HTR-8/SVneo (cell line): ENCODE results near the gene TRAPPC2.

Experiments used
- DNase-seq: peaks from one replicate; pipeline ENCODE4 v3.0.0; 2011; ENCODE audit warnings: low spot score, mixed read lengths; ENCODE audit not compliant: insufficient read length
- FAIRE-seq: peaks from 2 replicates; lab custom pipeline; 2011; peaks lifted over from hg19 to GRCh38; lab: Jason Lieb, UNC

Gene TRAPPC2

GRCh38 chrX:13734278-13735172 is at the start of gene TRAPPC2, which contains the start of gene OFD1:
TRAPPC2 (minus strand) TSS chrX:13734620; CDS start chrX:13719963, 14,657 bp downstream.
OFD1 (plus strand) TSS chrX:13734748; CDS start chrX:13735072, 324 bp downstream.
- DNase-seq, result peak; percentile 98
- FAIRE-seq, result peak; percentile 92

DNA sequence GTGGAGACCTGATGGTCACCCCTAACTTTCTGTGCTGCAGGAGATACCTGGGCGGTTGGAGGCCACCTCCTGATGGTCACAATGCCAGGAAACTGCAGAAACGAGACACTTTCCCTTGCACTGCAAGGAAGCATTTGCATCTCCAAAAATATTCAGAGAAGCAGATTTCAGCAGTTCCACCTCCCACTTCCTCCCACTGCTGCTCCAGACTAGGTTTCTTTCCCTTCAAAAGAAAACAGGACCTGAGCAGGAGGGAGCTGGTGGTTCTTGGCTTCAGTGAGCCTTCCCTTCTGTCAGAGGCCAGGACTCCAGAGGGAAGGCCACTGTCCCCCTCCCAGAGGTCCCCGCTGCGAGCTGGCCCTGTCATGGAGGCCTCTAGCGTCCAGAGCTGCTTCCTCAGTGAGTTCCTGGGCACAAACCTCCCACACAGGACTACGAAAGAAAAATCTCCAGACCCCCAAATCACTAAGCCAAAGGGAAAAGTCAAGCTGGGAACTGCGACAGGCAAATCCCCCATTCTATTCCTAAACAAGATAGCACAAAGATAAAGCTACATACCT is 46.5 kb upstream of the TRAPPC2 start:
- FAIRE-seq, result no peak
- no peak for DNase-seq

- no peak for FAIRE-seq
- DNase-seq, result peak; percentile 11
Measured at GRCh38 chrX:13778916-13779315, 44.5 kb upstream of the TRAPPC2 start.

DNA sequence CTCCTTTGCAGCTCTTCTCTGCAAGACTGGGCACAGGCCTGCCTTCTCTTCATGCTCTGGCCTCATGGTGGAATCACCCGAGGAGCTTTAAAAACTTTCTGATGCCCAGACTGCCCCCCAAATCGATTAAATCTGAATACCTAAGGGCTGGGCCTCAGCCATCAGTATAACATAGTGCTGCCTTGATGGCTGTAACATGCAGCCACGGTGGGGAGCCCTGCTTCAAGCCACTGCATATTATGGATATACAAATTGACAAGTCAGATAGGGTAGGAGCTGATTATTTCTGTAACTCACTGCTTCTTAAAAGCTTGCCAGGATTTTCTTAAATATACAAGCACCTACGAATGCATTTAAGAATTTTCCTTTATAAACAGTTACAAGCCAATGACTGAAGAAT is 42.0 kb upstream of the TRAPPC2 start:
- FAIRE-seq (no peak), DNase-seq (no peak)

- no peak for DNase-seq
- FAIRE-seq, result peak; percentile 4
Measured at GRCh38 chrX:13775837-13776236, 41.4 kb upstream of the TRAPPC2 start.

DNA sequence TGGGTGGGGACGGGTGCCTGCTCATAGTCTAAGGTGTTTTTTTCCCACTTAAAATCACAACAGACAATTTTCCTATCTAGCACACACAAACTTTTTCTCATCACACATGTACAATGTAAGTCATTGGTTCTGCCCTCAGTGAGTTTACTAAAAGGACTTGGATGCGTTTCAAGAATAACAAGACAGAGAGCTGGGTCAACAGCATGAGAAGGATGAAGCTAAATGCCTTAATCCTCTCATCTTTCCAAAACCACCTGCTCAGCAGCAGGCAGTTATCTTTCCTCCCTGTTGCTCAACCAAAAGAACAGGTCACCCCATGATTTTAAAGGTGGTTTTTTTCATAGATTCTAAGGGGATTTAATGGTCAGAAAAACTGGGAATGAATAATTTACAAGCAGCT is 40.3 kb upstream of the TRAPPC2 start:
- no peak for FAIRE-seq
- DNase-seq, result no peak

GRCh38 chrX:13770013-13770535 is 35.7 kb upstream of the TRAPPC2 start:
- FAIRE-seq (no peak), DNase-seq (no peak)

DNA sequence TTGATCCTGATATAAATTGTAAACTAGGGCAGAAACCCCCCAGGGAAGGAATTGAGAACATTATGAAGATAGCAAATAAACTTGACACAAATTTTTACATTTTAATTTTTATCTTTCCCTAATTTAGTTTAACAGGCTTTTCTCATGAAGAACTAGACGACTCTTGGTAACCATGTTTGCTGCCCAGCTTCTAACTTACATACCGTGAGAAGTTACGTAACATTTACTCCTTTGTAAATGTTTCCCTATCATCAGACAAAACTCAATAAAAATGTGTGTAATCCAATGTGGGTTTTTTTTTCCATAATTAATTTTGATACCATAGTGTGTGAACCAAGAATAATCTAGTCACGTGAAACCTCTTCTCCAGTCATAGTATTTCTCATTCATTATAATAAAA is 34.5 kb upstream of the TRAPPC2 start:
- FAIRE-seq (no peak), DNase-seq (no peak)

DNA sequence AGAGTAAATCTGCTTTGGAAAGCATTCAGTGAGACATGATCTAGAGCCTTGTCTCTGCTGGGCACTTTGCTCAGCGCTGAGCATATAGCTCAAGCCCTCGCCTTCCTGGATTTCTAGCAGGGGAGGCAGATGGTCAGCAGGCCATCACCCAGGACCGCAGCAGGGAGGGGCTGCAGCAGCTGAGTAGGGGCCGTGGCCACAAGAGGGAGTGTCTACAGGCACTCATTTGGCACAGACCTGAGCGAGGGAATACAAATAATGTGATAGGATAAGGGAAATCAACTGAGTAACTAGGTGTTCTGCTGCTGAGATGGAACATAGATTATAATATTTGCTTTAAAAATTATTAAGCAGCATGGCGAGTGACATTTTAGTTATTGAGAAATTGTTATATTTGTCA is 30.3 kb upstream of the TRAPPC2 start:
- no peak for FAIRE-seq
- no peak for DNase-seq

DNA sequence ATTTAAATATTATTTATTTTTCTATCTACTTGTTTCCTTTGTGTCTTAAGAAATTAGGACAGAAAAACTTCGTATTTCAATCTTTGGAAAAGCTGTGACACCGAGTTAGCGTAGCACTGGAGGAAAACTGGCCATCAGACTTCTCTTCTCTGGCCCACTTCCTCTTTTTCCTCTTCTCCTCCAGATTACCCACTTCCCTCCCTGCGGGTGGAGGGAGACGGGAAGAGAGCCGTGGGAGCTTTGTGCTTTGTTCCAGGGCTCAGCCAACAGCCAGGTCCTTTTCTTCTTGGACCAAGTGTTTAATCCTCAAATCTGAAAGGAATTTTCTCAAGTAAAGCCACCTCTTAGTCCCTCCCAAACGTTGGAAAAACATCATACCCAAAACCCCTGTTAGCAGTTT is 29.9 kb upstream of the TRAPPC2 start:
- DNase-seq, result no peak
- no peak for FAIRE-seq

- DNase-seq (no peak), FAIRE-seq (no peak)
Measured at GRCh38 chrX:13763489-13763888, 29.1 kb upstream of the TRAPPC2 start.

DNA sequence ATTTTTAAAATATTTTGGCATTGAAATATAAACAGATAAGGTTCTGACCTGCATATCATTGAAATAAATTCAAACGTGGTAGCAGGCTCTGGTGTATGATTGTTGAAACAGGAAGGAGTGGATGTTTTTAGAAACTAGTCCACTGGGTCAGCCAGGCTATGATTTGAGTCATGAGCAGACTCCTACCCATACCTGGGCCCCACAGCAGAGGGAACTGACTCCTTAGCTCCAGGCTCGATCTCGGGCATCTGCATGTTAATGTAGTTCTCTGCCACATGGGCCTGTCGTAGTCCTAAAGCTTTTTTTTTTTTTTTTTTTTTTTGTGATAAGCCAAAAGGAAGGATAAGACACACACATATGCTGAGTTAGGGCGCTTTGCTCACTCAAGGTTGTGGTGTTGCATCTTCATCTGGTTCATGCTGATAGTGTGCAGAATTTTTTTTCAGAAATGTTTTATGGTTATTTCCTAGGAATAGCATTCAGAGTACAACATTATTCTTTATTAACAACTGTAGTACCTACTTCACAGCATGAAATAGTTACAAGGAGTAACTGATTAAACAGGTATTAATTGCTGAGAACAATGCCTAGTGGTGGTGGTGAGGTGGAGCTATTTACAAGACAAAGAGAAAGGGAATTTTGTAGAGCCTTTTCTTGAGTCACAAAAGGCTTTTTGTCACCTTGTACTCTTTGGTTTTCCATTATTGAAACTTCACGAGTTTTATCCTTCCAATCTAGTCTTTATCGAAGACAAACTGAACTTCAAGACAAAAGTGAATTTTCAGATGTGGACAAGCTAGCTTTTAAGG is 27.4 kb upstream of the TRAPPC2 start:
- FAIRE-seq, result no peak
- no peak for DNase-seq

- DNase-seq (no peak), FAIRE-seq (no peak)
Measured at GRCh38 chrX:13760426-13760825, 26.0 kb upstream of the TRAPPC2 start.

- DNase-seq (no peak), FAIRE-seq (no peak)
Measured at GRCh38 chrX:13759152-13759718, 24.8 kb upstream of the TRAPPC2 start.

DNA sequence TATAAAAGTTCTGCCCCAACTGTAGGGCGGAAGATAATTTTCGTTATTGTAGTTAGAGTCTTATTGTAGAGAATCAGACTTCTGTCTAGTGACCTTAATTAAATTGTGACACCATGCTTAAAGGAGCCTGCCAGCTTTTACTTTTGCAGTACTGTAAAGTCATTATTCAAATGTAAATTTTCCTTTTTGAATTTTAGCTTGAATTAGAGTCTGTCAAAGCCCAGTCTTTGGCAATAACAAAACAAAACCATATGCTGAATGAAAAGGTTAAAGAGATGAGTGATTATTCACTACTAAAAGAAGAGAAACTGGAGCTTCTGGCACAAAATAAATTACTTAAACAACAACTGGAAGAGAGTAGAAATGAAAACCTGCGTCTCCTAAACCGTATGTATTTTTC is 22.0 kb upstream of the TRAPPC2 start:
- no peak for FAIRE-seq
- no peak for DNase-seq

GRCh38 chrX:13755254-13755653 is 20.8 kb upstream of the TRAPPC2 start:
- no peak for FAIRE-seq
- DNase-seq, result no peak

- FAIRE-seq (no peak), DNase-seq (no peak)
Measured at GRCh38 chrX:13754765-13755164, 20.3 kb upstream of the TRAPPC2 start.

DNA sequence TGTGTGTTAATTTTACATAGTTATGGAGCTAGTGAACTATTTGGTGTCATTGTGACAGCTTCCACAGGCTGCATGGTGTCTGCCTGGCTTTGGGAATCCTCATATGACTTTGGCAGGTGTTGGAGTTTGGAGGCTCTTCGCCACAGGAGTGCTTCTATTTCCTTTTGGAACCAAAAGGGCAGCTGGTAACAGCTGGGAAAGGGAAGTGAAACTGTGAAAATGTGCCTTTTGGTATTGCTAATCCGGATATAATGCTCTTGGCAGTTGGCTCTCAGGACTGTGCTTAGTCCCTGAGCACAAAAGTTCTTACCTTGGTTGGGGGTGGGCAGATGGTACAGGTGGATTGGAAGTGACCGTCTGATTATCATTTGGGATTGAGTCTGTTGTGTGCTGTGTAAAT is 18.2 kb upstream of the TRAPPC2 start:
- no peak for FAIRE-seq
- DNase-seq, result no peak

GRCh38 chrX:13752141-13752540 is 17.7 kb upstream of the TRAPPC2 start:
- no peak for FAIRE-seq
- DNase-seq, result no peak

GRCh38 chrX:13750812-13751211 is 16.4 kb upstream of the TRAPPC2 start:
- DNase-seq (no peak), FAIRE-seq (no peak)
